Measurements from ENCODE around the gene PGBD5. TPM values are rescaled to one million over a fixed set of nuclear protein-coding genes. Genes with fewer than 3 reads are reported as not detected.

Gene PGBD5
- total and polyA plus RNA-seq, 4 donors = 0.31 to 0.99 (median 0.57) TPM

DNA sequence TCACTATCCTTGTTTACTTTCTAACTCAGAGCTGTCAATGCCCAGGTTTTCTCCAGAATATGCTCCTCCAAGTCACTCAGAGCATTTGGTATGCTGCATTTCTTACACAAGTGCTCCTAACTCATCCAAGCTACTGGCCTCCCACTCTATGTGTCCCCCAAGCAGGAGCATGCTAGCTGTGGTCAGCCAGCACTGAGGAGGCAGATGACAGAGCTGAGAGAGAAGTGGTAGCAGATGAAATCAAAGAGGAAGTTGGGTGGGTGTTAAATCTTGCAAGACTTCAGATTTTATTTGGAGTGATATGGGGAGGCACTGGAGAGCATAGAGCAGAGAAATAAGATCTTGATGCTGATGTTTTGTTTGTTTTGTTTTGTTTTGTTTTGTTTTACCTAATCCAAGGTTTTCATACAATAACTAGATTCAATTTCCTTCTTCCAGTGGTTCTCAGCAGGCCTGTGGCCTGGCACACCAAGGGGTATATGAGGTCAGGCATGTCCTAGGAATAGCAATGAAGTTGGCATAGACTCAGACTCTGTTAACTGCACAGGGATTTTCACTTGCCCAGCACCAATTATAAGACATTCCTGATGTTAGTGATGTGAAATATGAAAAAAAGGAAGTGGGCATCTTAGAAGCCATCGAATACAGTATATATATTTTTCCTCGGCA is 3.1 kb upstream of the PGBD5 start:
- H3K27ac ChIP-seq (ENCODE audit: low read depth in 1 of 2, low read length in 2 of 2) = no peak overlapping the region
- DNase-seq (no peak), ATAC-seq (ENCODE audit: low FRiP score) (no peak)
- no peaks in the 10 kb centered on the region for H3K27me3 ChIP-seq (ENCODE audit: control insufficient read depth in 1 of 2, insufficient read depth in 2 of 2, low read length in 1 of 2)
- H3K36me3 ChIP-seq (ENCODE audit: control insufficient read depth in 1 of 2, insufficient read depth in 2 of 2, low read length in 1 of 2) = no peaks in the 10 kb centered on the region
- no peaks in the 10 kb centered on the region for H3K4me1 ChIP-seq (ENCODE audit: control insufficient read depth in 1 of 2, insufficient read depth in 2 of 2, low read length in 2 of 2)
- WGBS, 2 donors = 79 to 85% methylated on average over 2 of the region's 2 CpGs
- no peak overlapping the region for H3K4me3 ChIP-seq (ENCODE audit: low read length in 2 of 2)
- H3K9me3 ChIP-seq (ENCODE audit: control insufficient read depth, low read length) = no peaks in the 10 kb centered on the region
- intact Hi-C loops (cut with DNase I) = no loop called here

DNA sequence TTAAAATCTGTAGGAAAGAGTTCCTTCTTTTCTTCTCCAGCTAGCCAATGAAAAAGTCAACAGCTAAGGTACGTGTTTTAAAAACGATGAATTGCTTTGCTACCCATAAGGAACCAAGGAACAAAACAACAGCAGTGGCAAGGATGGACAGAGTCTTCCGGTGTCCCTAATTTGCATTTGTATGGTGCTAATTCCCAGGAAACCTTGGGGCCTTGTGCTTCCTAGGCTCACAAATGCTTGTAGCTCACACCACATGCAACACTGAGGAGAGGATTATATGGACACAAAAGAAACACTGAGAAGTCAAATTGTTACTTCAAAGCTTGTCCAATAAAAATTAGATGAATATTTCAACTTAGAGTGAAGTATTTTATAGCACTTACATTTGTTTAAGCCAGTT is 1.8 kb upstream of the PGBD5 start:
- H3K4me1 ChIP-seq (ENCODE audit: control insufficient read depth in 1 of 2, insufficient read depth in 2 of 2, low read length in 2 of 2) = no peaks in the 10 kb centered on the region
- WGBS, 2 donors = 6 to 7% methylated on average over 3 of the region's 3 CpGs
- no peaks in the 10 kb centered on the region for H3K27me3 ChIP-seq (ENCODE audit: control insufficient read depth in 1 of 2, insufficient read depth in 2 of 2, low read length in 1 of 2)
- DNase-seq (no peak), ATAC-seq (ENCODE audit: low FRiP score) (no peak)
- no peak overlapping the region for H3K4me3 ChIP-seq (ENCODE audit: low read length in 2 of 2)
- H3K36me3 ChIP-seq (ENCODE audit: control insufficient read depth in 1 of 2, insufficient read depth in 2 of 2, low read length in 1 of 2) = no peaks in the 10 kb centered on the region
- H3K27ac ChIP-seq (ENCODE audit: low read depth in 1 of 2, low read length in 2 of 2) = no peak overlapping the region
- intact Hi-C loops (cut with DNase I) = no loop called here
- no peaks in the 10 kb centered on the region for H3K9me3 ChIP-seq (ENCODE audit: control insufficient read depth, low read length)

DNA sequence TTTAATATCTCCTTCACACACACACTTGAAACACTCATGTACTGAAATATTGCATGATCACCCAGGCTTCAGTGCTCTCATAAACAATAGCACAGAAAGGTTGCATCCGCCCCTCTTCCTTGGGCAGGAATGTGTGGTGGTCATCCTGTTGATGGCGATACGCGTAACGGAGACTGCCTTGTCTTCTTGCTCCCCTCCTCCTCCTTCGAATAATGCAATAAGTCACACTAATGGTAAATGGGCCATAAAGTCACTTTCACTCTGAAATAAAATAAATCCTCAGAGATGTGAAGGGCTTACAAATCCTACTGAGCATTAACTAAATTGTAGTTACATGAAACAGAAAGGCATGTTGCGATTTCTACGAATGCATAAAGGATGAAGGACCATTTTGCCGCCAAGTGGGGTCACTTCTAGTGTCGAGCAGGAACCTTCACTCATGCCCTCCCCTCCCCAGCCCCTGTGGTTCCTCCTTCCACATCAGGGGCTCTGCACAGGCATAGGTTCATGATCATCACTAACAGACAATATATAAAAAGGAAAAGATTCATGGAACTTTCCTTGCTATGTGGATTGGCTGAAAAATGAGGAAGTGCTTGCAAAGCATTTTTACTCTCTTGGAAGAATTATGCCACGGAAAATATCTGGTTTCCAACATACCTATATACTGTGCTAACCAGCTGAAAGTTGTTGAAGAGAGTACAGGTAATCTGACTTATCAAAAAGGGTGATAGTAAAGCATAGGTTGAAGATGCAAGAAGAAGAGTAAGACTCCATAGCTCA is 1.2 kb upstream of the PGBD5 start:
- whole genome bisulfite sequencing, 2 donors = 34 to 38% methylated on average over 11 of the region's 11 CpGs
- H3K4me1 ChIP-seq (ENCODE audit: control insufficient read depth in 1 of 2, insufficient read depth in 2 of 2, low read length in 2 of 2) = no peaks in the 10 kb centered on the region
- intact Hi-C loops (cut with DNase I) = no loop called here
- H3K27me3 ChIP-seq (ENCODE audit: control insufficient read depth in 1 of 2, insufficient read depth in 2 of 2, low read length in 1 of 2) = no peaks in the 10 kb centered on the region
- H3K9me3 ChIP-seq (ENCODE audit: control insufficient read depth, low read length) = no peaks in the 10 kb centered on the region
- no peaks in the 10 kb centered on the region for H3K36me3 ChIP-seq (ENCODE audit: control insufficient read depth in 1 of 2, insufficient read depth in 2 of 2, low read length in 1 of 2)
- no peak for ATAC-seq (ENCODE audit: low FRiP score)
- H3K4me3 ChIP-seq (ENCODE audit: low read length in 2 of 2) = no peak overlapping the region
- DNase-seq = no peak
- no peak overlapping the region for H3K27ac ChIP-seq (ENCODE audit: low read depth in 1 of 2, low read length in 2 of 2)

DNA sequence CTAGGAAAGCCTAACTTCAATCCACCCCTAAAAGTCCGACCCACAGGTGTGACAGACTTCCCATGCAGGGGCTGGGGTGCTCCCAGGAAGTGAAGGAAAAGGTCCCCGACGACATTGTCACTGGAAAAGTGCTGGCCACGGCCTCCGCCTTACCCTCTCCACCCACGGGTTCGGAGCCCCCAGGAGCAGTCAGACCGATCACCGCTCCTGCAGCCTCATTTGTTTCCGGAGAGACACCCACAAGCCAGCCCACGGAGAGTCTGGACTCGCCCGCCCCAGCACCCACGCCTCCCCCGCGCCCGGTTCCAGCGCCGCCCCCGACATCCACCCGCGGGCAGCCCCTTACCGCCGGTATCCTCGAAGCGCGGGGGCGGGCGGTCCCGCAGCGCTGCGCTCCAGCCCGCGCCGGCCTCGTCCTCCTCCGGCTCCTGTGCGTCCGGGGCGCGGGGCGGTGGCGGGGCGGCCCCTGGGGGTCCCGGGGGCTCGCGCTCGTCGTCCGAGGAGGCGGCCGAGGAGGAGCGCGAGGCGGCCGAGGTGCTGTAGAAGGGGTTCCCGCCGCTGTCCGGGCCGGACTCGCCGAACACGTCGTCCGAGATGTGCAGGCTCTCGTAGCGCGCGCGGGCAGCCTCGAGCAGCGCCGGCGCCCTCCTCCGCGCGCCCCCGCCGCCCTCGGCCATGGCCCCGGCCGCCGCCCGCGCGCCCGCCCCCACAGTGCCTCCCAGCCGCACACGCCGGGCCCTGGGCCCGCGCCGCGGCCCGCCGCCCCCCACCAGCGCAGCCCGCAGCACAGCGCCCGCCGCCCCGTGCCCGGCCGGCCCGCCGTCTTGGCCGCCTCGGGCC is 660 bp downstream of the PGBD5 start:
- DNase-seq (peak in 1 of 2 donors; percentile 52), ATAC-seq (ENCODE audit: low FRiP score) (no peak)
- WGBS, 2 donors = 1 to 2% methylated on average over 55 to 108 of the region's 108 CpGs
- intact Hi-C loops (cut with DNase I) = no loop called here
- Histone ChIP-seq H3K9me3 (ENCODE audit: control insufficient read depth, low read length) (no peaks in the 10 kb centered on the region), H3K27me3 (ENCODE audit: control insufficient read depth in 1 of 2, insufficient read depth in 2 of 2, low read length in 1 of 2) (no peaks in the 10 kb centered on the region), H3K36me3 (ENCODE audit: control insufficient read depth in 1 of 2, insufficient read depth in 2 of 2, low read length in 1 of 2) (no peaks in the 10 kb centered on the region), H3K27ac (ENCODE audit: low read depth in 1 of 2, low read length in 2 of 2) (no peak overlapping the region), H3K4me1 (ENCODE audit: control insufficient read depth in 1 of 2, insufficient read depth in 2 of 2, low read length in 2 of 2) (no peaks in the 10 kb centered on the region), H3K4me3 (ENCODE audit: low read length in 2 of 2) (peak overlapping the region; percentile 57 to 73)

DNA sequence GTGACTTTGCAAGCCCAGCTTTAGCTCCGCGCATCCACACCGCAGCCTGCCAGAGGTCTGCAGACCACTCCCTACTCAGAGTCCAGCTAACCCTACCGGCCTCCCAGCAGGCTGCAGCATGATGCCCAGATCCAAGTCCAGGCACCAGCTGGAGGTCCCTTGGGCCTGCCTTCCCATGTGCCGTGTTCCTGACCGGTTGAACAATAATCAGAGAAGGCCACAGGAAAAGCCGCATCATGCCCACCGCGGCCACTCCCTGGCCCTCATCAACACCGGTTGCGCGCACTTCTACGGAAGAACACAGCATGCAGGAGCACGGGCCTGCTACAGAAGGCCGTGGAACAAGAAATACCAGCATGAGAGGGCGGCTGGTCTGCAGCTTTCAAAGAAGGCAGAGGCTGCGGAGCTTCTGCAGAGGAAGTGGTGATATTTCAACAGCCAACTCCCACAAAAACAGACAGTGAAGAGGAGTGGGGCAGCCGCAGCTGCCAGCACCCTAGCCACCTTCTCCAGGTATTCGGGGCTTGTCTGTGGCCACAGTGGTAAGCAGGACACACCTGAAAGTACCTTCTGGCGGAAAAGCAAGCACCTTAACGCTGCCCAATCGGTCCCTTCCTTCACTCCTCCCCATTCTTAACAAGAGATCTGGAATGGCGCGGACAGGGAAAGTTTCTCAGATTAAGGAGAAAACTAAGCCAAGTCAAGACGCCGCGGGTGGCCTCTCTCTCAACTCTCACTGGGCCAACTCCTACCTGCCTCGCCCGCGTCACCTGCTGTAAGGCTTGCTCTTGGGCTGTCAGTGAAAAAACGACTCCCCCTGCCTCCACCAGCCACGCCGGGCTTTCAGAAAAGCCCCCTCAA is 1.5 kb downstream of the PGBD5 start:
- H3K9me3 ChIP-seq (ENCODE audit: control insufficient read depth, low read length) = no peaks in the 10 kb centered on the region
- intact Hi-C loops (cut with DNase I) = no loop called here
- no peak for ATAC-seq (ENCODE audit: low FRiP score)
- H3K27ac ChIP-seq (ENCODE audit: low read depth in 1 of 2, low read length in 2 of 2) = no peak overlapping the region
- H3K4me3 ChIP-seq (ENCODE audit: low read length in 2 of 2) = no peak overlapping the region
- no peaks in the 10 kb centered on the region for H3K36me3 ChIP-seq (ENCODE audit: control insufficient read depth in 1 of 2, insufficient read depth in 2 of 2, low read length in 1 of 2)
- no peaks in the 10 kb centered on the region for H3K27me3 ChIP-seq (ENCODE audit: control insufficient read depth in 1 of 2, insufficient read depth in 2 of 2, low read length in 1 of 2)
- WGBS, 2 donors = 8 to 9% methylated on average over 33 of the region's 33 CpGs
- DNase-seq = no peak
- H3K4me1 ChIP-seq (ENCODE audit: control insufficient read depth in 1 of 2, insufficient read depth in 2 of 2, low read length in 2 of 2) = no peaks in the 10 kb centered on the region

DNA sequence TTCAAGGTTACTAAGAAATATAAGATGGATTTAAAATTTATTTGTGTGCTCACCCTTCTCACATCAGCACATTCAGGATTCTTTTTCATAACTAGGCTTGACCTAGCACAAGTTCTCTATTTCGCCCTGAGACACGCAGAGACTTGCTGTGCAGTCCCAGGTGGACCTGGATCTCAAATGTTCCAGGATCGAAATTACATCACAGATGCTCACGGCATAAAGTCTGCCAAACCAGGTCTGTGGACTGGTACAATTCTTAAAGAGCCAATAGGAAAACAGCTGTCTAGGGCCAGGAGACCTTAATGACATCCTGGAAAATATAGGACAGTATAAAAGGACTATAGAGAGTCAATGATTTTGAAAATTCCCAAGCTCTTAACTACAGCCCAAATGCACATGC is 2.2 kb downstream of the PGBD5 start:
- H3K27me3 ChIP-seq (ENCODE audit: control insufficient read depth in 1 of 2, insufficient read depth in 2 of 2, low read length in 1 of 2) = no peaks in the 10 kb centered on the region
- H3K9me3 ChIP-seq (ENCODE audit: control insufficient read depth, low read length) = no peaks in the 10 kb centered on the region
- H3K36me3 ChIP-seq (ENCODE audit: control insufficient read depth in 1 of 2, insufficient read depth in 2 of 2, low read length in 1 of 2) = no peaks in the 10 kb centered on the region
- H3K27ac ChIP-seq (ENCODE audit: low read depth in 1 of 2, low read length in 2 of 2) = no peak overlapping the region
- no peak for ATAC-seq (ENCODE audit: low FRiP score)
- WGBS, 2 donors = 77 to 79% methylated on average over 4 of the region's 4 CpGs
- no peak overlapping the region for H3K4me3 ChIP-seq (ENCODE audit: low read length in 2 of 2)
- intact Hi-C loops (cut with DNase I) = no loop called here
- DNase-seq = no peak
- H3K4me1 ChIP-seq (ENCODE audit: control insufficient read depth in 1 of 2, insufficient read depth in 2 of 2, low read length in 2 of 2) = no peaks in the 10 kb centered on the region

DNA sequence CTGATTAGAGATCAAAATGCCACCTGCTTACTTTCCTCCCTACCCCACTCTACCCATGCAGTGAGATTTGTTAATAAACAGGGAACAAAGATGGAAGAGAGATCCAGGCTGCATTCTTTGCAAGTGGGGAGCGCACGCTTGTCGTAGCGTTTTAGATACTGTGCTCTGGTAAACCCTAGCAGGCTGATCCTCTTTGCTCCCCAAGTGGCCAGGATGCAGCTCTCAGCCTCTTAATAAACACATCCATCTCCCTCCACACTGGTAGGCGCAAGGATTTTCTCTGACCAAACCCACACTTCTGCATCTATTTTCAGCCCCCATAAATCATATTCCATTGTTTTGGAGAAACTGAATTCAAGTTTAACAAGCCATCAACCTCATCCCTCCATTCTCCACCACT is 2.9 kb downstream of the PGBD5 start:
- Histone ChIP-seq H3K9me3 (ENCODE audit: control insufficient read depth, low read length) (no peaks in the 10 kb centered on the region), H3K36me3 (ENCODE audit: control insufficient read depth in 1 of 2, insufficient read depth in 2 of 2, low read length in 1 of 2) (no peaks in the 10 kb centered on the region), H3K27ac (ENCODE audit: low read depth in 1 of 2, low read length in 2 of 2) (no peak overlapping the region), H3K4me1 (ENCODE audit: control insufficient read depth in 1 of 2, insufficient read depth in 2 of 2, low read length in 2 of 2) (no peaks in the 10 kb centered on the region), H3K4me3 (ENCODE audit: low read length in 2 of 2) (no peak overlapping the region), H3K27me3 (ENCODE audit: control insufficient read depth in 1 of 2, insufficient read depth in 2 of 2, low read length in 1 of 2) (no peaks in the 10 kb centered on the region)
- ATAC-seq (ENCODE audit: low FRiP score) (no peak), DNase-seq (no peak)
- 69 to 71% methylated on average over 5 of the region's 5 CpGs for WGBS, 2 donors
- intact Hi-C loops (cut with DNase I) = no loop called here

DNA sequence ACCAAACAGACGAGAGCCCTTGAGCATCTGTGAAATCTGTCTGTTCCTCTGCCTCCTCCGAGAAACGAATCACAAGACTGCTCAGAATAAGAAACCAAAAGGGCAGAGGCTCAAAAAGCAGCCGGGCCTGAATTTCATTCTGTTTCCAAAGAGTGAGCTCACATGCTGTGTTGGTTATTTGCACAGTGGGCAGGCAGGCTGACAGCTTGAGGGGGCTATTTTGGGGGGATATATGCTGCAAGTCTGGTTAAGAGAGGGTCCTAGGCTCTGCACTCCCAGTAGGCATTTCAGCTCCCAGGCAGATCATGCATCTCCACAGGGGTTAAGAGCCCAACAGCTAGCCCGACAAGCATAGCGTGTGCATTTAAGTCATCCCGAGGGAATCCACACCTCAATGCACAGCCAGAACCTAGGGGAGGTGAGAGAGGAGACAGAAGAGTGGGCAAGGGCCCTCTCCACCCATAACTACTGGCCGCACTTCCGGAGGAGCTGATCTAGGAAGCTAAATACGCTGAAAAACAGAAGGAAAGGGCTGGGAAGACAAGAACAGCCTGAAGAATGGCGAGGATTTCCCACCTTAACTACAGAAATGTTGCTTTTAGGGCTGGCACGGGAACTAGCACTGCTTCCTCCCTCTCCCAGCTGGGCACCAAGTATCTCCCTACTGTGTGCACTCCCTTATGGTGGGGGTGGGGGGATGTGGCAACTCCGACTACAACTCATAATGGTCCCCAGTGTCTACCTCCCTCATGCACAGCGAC is 3.7 kb downstream of the PGBD5 start:
- no peak for DNase-seq

More for the DNA sequence above, 3.7 kb downstream of the PGBD5 start:
- H3K4me3 ChIP-seq (ENCODE audit: low read length in 2 of 2) = no peak overlapping the region
- no peak overlapping the region for H3K27ac ChIP-seq (ENCODE audit: low read depth in 1 of 2, low read length in 2 of 2)
- ATAC-seq (ENCODE audit: low FRiP score) = no peak
- intact Hi-C loops (cut with DNase I) = no loop called here
- H3K4me1 ChIP-seq (ENCODE audit: control insufficient read depth in 1 of 2, insufficient read depth in 2 of 2, low read length in 2 of 2) = no peaks in the 10 kb centered on the region
- no peaks in the 10 kb centered on the region for H3K9me3 ChIP-seq (ENCODE audit: control insufficient read depth, low read length)
- 37 to 44% methylated on average over 14 of the region's 14 CpGs for WGBS, 2 donors
- no peaks in the 10 kb centered on the region for H3K27me3 ChIP-seq (ENCODE audit: control insufficient read depth in 1 of 2, insufficient read depth in 2 of 2, low read length in 1 of 2)
- H3K36me3 ChIP-seq (ENCODE audit: control insufficient read depth in 1 of 2, insufficient read depth in 2 of 2, low read length in 1 of 2) = no peaks in the 10 kb centered on the region

Data from aorta (tissue), 5 donors.